Testis (tissue), 2 donors: ENCODE data around the gene ITGA8.

Experiments used
- POLR2A ChIP-seq: fragments of 450-650 bp; IDR thresholded peaks from one replicate; pipeline ENCODE4 v1.6.1; 2017; ENCODE audit warnings: antibody characterized with exemption, mild to moderate bottlenecking, moderate library complexity
- TF ChIP-seq, protein P1 (sequence below), 3 experiments: fragments of 450-650 bp in 2 of 3; fragments of 200-600 bp in 1 of 3; sonication (generic) in 1 of 3; IDR thresholded peaks; one replicate each; pipeline ENCODE4 v1.5.1; 2016 to 2019; ENCODE audit warnings: antibody characterized with exemption in 3 of 3, mild to moderate bottlenecking in 2 of 3, moderate library complexity in 1 of 3

DNA sequence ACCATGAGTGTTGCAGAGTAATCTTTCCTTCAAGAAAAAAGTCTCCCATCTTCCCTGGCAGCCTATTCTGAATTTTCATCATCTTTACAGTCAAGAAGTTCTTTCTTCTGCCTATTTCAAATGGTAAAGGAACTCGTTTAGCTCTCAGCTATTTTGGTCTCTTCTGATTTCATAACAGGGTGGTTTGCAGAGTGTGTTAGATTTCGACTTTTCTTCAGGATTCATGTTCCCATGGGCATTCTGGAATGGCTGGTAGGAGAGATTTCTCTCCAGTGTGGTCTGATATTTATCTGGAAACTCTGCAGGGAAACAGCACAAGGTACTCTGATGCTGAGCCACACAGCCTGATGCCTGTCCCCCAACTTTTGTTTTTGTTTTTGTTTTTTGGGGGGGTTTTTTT, 237.6 kb downstream of the ITGA8 start:
- TF ChIP-seq, protein P1, sequence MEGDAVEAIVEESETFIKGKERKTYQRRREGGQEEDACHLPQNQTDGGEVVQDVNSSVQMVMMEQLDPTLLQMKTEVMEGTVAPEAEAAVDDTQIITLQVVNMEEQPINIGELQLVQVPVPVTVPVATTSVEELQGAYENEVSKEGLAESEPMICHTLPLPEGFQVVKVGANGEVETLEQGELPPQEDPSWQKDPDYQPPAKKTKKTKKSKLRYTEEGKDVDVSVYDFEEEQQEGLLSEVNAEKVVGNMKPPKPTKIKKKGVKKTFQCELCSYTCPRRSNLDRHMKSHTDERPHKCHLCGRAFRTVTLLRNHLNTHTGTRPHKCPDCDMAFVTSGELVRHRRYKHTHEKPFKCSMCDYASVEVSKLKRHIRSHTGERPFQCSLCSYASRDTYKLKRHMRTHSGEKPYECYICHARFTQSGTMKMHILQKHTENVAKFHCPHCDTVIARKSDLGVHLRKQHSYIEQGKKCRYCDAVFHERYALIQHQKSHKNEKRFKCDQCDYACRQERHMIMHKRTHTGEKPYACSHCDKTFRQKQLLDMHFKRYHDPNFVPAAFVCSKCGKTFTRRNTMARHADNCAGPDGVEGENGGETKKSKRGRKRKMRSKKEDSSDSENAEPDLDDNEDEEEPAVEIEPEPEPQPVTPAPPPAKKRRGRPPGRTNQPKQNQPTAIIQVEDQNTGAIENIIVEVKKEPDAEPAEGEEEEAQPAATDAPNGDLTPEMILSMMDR (IDR thresholded peaks at IDR 0.05) = no peak
- no peak for TF ChIP-seq POLR2A
